HG03378 (cell line): Measurements from ENCODE around the gene ITIH6.
"Not testable (repeated sequence)": the region's sequence is repeated elsewhere in the genome, so short reads cannot be mapped to it uniquely, and the experiment has no call there.

Experiments
- ATAC-seq: cut with Tn5 transposase; IDR thresholded peaks from one replicate; pipeline ENCODE4 v1.9.1; 2021; ENCODE audit warnings: mild to moderate bottlenecking, moderate library complexity; ENCODE audit not compliant: unreplicated experiment

Gene ITIH6, protein sequence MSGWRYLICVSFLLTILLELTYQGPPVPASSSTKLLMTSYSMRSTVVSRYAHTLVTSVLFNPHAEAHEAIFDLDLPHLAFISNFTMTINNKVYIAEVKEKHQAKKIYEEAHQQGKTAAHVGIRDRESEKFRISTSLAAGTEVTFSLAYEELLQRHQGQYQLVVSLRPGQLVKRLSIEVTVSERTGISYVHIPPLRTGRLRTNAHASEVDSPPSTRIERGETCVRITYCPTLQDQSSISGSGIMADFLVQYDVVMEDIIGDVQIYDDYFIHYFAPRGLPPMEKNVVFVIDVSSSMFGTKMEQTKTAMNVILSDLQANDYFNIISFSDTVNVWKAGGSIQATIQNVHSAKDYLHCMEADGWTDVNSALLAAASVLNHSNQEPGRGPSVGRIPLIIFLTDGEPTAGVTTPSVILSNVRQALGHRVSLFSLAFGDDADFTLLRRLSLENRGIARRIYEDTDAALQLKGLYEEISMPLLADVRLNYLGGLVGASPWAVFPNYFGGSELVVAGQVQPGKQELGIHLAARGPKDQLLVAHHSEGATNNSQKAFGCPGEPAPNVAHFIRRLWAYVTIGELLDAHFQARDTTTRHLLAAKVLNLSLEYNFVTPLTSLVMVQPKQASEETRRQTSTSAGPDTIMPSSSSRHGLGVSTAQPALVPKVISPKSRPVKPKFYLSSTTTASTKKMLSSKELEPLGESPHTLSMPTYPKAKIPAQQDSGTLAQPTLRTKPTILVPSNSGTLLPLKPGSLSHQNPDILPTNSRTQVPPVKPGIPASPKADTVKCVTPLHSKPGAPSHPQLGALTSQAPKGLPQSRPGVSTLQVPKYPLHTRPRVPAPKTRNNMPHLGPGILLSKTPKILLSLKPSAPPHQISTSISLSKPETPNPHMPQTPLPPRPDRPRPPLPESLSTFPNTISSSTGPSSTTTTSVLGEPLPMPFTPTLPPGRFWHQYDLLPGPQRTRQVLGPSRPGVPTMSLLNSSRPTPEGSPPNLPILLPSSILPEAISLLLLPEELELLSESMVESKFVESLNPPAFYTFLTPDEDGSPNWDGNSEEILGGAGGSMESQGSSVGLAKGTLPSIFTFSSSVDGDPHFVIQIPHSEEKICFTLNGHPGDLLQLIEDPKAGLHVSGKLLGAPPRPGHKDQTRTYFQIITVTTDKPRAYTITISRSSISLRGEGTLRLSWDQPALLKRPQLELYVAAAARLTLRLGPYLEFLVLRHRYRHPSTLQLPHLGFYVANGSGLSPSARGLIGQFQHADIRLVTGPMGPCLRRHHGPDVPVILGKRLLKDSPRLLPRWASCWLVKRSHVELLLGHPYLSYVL

DNA sequence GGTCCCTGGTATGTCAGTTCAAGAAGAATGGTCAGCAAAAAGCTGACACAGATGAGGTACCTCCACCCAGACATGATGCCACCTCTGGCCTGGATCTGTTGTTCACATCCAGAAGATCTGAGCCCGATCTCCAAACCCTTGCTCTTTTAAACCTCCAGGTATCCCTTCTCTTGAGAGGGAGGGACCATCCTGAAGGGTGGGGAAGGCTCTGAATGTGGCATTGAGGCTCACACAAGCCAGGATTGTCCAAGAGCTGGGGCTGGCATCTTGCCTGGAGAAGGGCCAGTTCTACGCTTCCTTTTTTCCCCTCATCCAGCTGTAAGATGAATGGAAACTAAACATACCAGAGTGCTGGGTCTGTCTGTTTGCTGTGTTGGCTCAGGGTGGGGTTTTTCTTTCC is at the start of gene ITIH6:
ITIH6 (minus strand) TSS at position 119 of the 400 bp plus-strand sequence; CDS start at position 74, 45 bp downstream.
- no peak for ATAC-seq

DNA sequence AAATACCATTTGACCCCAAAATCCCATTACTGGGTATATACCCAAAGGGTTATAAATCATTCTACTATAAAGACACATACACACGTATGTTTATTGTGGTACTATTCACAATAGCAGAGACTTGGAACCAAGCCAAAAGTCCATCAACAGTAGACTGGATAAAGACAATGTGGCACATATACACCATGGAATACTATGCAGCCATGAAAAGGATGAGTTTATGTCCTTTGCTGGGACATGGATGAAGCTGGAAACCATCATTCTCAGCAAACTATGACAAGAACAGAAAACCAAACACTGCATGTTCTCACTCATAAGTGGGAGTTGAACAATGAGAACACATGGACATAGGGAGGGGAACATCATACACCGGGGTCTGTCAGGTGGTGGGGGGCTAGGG is 49.6 kb upstream of the ITIH6 start:
- ATAC-seq = not testable (repeated sequence)

DNA sequence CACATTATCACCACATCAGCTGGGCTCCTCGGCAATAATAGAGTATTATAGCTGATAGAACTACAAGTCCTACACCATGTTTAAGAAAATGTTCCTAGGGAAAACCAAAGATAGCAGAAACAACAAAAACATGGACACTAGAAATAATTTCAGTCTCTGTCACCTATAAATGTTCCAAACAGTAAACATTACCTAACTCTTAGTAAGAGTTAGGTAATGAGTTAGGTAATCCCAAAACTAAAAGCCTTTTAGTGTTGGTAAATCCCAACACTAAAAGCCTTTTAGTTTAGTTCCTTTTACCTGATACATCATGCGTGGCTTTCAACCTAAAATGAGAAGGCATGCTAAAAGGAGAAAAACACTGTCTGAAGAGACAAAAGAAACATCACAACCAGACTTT is 45.0 kb upstream of the ITIH6 start:
- ATAC-seq = no peak

DNA sequence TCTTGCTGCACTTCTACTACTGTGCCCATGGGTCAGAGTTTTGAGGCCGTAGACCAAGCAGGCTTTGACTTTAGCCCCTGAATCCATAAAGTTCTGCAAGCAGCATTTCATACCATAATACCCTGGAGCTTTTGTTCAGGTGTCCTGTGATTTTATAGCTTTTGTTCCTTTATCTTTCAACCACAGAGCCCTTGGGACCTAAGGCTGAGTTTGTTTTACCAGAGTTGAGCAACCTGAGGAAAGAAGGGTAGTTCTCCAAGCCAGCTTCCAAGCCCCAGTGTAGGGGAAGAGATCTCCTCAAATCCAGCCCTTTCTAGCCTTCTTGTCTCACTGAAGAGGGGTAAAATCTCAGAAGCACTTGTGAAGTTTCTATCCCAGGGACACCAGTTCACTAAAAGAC is 44.6 kb upstream of the ITIH6 start:
- no peak for ATAC-seq

DNA sequence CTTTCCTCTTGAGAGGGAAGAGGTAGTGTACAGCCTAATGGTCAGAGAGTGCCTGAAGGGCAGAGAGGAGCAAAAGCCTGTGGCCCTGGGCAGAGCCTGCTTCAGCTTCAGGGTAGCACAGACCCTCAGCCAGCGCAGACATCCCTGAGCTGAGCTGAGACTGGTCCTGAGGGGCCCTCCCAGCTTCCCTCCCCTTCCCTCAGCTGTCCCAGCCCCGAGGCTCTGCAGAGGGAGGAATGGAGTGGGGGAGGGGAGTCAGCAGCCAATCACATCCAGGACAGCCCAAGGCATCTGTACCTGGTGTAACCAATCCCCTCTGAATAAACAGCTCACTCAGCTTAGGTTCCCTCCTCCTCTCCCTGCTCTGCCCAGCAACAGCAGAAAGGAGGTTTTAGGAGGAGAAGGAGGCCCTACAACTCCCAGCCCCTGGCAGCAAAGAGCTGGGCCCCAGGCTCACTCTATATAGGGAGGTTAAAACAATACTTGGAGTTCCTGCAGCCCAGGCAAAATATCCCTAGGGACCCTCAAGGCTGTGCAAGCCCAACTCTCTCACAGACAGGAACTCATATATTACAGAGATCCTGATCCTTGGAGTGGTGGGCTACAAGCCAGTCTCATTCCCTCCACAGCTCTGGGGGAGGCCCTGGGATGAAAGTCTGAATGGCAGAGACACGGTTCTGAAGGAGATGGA is 43.3 kb upstream of the ITIH6 start:
- not testable (repeated sequence) for ATAC-seq

DNA sequence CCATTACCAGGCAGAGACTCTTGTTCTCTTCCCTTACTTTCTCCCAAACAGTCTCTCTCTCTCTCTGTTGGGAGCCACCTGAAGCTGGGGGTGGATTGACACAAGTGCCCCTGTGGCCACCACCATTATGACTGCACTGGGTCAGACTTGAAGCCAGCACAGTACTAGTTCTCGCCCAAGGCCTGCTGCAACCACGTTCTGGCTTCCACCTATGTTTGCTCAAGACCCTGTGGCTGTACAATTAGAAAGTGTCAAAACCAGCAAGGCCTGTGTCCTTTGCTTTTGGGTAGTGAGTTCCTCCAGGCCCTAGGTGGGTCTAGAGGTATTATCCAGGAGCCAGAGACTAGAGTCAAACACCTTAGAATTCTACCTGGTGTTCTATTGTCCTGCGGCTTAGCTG is 40.5 kb upstream of the ITIH6 start:
- ATAC-seq = no peak

DNA sequence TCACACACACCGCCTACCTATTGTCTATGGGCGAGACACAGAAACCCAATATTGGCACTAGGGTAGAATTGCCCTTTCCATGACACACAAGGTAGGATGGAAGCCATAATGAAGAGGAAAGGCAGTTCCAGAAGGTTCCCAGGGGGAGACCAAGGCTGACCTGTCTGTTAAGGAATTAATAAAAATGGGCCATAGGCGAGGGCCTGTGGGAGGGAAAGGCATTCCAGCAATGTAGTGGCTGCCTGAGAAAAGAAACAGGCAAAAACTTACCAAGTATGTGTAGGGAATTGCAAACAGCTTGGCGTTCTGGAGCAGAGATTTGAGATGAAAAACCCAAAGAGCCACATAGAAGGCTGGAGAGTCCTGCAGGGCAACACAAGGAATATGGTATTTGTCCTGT is 28.5 kb upstream of the ITIH6 start:
- ATAC-seq = no peak

DNA sequence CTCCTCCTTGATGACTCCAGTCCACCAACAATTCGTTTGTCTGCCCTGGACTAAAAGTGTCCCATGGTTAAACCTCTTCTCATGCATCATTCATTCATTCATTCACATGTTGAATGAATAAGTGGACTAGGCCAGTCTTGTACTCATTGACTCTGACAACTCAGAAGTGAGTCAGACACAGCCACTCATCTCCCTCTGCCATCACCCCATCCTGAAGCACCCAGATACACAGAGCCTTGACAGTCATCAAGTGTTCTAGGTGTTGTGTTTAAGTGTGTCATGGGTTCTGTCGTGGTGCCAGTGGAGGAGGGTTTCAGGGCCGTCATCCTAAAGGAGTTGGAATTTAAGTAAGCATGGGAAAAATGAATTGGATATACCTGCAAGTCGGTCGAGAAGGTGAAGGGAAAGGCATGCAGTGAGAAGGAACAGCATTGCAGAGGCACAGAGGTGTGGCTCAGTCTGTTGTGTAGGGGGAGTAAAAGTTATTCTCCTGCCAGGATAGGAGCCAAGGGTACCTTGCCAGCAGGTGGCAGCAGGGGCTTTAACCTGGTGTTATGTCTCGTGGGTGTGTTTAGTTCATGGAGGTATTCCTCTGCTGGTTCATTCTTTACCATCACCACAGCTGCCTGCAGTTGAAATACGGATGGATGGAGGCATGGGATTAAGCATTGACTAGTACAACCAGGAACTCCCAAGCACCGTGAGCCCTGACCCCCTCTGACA is 27.8 kb upstream of the ITIH6 start:
- no peak for ATAC-seq

DNA sequence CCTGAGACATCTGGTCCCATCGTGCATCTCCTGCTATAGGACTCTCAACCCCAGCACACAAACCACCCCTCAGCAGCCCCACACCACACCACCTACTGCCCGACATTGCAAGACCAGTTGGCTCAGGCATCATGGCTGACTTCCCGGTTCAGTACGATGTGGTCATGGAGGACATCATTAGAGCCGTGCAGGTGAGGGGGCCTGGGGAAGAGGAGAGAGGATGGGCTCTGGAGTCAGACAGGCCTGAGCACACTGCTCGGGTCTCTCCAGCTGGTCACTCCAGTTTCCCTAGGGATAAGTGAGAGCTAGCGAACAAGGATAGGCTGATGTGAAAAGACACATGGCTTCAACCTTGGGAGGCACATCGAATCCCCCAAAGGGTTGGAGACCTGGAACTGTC is 26.7 kb upstream of the ITIH6 start:
- no peak for ATAC-seq

DNA sequence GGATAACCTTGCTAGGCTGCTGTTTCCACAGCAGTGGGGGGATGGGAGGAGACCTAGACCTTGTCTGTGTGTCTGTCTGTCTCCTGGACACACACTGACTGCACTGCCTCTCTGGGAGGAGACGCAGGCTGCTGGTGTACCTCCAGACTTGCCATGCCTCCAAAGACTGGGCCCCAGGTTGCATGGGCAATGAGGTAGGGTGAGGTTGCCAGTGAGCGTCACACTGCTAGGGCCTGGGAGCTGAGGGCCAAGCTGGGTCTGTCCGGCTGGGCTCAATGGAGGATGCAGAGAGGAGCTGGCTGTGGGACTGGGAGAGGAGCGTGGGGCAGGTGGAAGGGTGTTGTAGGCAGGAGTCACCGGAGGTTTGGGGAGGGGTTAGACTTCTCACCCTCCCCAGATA is 26.1 kb upstream of the ITIH6 start:
- no peak for ATAC-seq

DNA sequence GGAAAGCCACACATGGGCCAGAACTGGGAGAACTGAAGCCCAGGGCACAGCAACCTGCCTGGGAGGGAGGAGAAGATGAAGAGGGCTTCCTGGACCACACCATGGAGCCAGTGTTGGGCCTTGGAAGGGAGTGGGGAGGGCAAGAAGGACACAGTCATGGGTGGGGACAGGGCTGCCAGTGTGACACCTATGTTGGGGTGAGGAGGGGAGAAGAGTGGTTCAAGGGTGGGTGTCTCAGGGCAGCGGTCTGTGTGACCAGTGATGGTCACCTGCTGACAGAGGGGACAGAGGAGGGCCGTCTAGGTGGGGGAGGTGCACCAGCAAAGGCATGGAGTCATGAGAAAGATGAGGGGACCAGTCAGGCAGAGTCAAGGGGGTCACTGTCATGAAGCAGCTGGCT is 23.3 kb upstream of the ITIH6 start:
- no peak for ATAC-seq

DNA sequence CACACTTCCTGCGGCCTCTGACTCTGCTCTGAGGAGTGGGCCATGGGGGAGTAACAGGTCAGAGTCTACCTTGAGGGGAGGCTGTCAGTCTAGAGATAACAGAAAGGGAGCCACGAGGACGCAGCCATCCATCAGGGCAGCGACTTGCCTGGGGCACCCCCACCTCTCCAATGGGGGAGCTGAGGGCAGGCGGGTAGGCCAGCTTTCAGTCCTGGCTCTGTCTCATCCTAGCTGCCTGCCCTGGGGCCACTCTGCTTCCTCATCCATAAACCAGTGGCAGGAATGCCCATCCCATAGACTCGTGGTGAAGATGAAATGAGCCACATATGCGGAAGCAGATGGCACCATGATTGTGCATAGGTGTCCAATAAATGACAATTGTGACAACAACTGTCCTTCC is 22.7 kb upstream of the ITIH6 start:
- no peak for ATAC-seq

DNA sequence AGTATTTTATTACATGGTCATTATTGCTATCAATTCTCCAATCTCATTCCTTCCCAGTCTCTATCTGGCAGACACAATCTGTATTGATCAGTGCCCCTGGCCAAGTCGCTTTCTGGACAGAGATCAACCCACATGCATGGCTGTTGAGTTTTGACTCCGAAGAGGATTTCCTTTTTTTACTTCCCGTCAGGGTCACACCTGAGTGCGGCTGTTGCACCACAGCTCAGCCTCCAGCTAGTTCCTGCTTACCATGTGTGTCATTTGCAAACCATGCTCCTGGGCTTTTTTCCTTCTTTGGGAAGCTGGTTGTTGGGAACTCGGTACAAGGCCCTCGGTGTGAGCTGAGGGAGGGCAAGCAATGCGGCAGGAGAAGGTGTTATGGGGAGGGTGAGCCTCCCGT is 21.1 kb upstream of the ITIH6 start:
- no peak for ATAC-seq

DNA sequence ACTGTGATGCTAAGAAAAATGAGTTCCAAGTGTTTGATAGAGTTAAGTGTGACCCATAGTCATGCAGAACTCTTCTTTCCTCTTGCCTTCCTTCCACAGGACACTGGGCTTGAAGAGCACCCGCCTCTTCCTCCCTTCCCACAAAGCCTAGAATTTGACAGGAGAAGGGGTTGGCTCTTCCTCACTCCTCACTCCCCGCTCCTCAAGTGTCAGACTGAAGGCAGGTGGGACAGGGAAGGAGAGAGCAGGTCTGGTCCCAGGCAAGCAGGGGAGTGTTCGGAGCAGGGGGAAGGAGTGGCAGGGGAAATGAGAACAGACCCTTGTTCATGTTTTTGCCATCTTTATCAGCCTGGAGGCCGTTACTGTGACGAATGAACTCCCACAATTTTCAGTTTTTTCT is 20.2 kb upstream of the ITIH6 start:
- ATAC-seq = no peak

DNA sequence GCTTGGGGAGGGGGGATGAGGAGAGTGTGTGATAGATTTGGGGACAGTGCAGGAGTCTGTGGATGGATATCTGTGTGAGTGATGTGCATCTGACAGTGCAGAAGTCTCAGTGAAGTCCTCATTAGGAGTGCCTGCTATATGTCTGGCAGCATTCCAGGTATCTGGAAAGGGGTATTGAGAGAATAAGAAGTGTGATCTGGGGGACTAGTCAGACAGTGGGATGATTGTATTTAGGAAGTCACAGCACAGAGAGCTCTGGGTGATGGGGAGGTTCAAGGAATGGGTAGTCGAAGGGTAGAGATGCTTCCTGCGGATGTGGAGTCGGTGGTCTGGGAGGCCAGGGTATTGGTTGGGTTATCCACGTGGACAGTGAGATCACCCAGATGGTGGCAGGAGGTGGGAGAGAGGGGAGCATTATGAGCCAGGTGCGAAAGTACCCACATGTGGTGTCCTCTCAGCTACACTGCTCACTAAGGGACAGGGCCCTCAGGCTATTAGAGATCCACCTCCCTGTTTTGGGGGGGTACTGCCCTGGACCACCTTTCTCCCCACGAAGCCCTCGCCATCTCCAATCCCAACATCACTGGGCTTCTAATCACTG is 19.3 kb upstream of the ITIH6 start:
- ATAC-seq = no peak

DNA sequence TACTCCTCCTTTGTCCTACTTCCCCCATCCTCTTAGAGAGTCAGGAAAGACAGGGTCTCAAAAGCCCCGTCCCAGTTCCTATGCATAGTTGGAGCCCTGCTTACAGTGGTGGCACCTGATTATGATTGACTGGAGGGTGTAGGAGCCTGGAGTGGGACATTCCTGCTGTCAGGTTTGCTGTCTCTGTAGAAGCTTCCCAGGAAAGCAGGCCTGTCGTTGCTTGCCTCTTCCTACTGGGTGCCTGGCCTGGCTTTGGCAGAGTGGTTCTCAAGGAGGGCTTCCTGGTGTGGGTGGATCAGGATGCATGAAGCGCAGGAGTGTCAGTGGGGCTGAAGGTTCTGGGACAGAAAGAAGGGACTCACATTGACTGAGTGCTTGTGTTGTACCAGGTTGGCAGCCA is 14.3 kb upstream of the ITIH6 start:
- ATAC-seq = no peak

DNA sequence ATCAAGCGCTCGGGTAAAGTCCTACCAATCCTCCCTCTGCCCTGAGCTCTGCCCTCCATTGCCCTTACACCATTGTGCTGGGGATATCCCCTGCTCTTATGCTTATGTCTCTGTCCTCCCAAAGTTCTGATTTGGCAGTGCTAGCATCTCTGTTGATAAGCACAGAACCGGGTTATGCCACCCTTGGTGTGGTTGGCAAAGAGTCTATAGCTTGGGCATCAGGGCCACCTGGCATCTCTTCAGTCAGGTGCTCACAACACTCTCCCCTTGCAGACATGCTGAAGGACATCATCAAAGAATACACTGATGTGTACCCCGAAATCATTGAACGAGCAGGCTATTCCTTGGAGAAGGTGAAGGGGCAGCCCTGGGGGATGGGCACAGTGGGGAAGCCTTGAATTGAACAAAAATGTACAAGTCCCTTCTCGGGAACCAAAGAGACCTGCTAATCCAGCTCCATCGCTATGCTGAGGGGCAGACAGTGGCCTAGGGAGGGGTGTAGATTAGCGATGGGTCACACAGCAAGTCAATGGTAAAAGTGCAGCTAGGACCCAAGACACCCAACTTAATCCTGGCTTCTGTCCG is 13.3 kb upstream of the ITIH6 start:
- no peak for ATAC-seq

DNA sequence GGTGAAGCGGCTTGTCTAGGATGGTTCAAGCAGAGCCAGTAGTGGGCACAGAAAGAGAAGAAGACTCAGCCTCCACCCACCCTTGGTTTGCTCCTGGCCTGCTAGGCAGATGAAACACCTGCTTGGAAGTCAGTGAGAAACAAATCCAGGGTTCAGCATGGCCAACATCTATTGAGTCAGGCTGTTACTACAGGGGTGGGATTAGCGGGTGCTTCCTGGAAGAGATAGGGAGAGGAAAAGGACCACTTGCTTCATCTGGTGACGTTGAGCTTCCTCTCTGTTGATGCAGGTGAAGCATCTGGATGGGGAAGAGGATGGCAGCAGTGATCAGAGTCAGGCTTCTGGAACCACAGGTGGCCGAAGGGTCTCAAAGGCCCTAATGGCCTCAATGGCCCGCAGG is 12.5 kb upstream of the ITIH6 start:
- ATAC-seq = no peak
